Epithelial cell of esophagus (primary cell): ENCODE data around the gene SUPT6H.

Experiments
- DNase-seq: peaks from one replicate; pipeline ENCODE4 v3.0.0; 2010; ENCODE audit warnings: low read depth
- H3K4me3 ChIP-seq: 2 replicates; pipeline ENCODE4 v1.5.1; 2011; ENCODE audit warnings: mild to moderate bottlenecking, low read length, control low read depth
- CTCF ChIP-seq: IDR thresholded peaks from 2 replicates; pipeline ENCODE4 v1.5.1; 2011; ENCODE audit warnings: low read depth, mild to moderate bottlenecking, low read length, control low read depth, inconsistent platforms; ENCODE audit not compliant: insufficient read depth; ENCODE audit errors: missing control alignments

Gene SUPT6H

GRCh38 chr17:28745786-28746411, 83.9 kb downstream of the SUPT6H start:
- peak; percentile 96 for DNase-seq
- H3K4me3 ChIP-seq = peak overlapping the region; percentile 88
- TF ChIP-seq CTCF = no peak

- no peak for DNase-seq
- H3K4me3 ChIP-seq = peak overlapping the region; percentile 88
- no peak for TF ChIP-seq CTCF
Measured at GRCh38 chr17:28746611-28747050, 84.6 kb downstream of the SUPT6H start.

- H3K4me3 ChIP-seq = peak overlapping the region; percentile 88
- DNase-seq = peak; percentile 71
- TF ChIP-seq CTCF = no peak
Measured at GRCh38 chr17:28747051-28747691, 85.2 kb downstream of the SUPT6H start.

- DNase-seq = no peak
- no peak overlapping the region for H3K4me3 ChIP-seq
- TF ChIP-seq CTCF = no peak
Measured at GRCh38 chr17:28747801-28748750, 86.1 kb downstream of the SUPT6H start.

- DNase-seq = no peak
- H3K4me3 ChIP-seq = no peak overlapping the region
Measured at GRCh38 chr17:28748852-28749515, 87.0 kb downstream of the SUPT6H start.

More at GRCh38 chr17:28748852-28749515, 87.0 kb downstream of the SUPT6H start:
- TF ChIP-seq CTCF = no peak
